ENCODE data around the gene HLA-DOA.

Gene HLA-DOA

DNA sequence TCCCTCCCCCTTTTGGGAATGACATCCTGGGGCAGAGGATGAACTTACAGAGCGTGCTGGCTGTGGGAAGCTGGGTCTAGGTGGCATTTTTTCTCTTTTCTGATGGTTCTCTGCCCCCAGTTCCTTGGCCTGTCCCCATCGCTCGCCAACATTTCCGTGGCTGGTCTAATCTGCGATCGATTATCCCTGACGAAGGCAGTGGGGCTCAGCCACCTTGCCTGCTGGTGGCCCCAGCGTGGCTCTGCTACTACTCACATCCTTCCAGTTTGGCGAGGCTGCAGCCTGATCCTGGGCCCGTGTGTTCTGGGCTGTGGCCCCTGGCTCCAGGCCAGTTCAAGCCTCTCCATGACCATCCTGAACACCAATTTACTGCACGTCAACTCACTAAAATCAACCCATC lies 6.4 kb upstream of the HLA-DOA start:
- no peak for DNase-seq

- DNase-seq = peak; percentile 76 to 87
These were observed 5.6 kb upstream of the HLA-DOA start for GRCh38 chr6:33014841-33015634.

DNA sequence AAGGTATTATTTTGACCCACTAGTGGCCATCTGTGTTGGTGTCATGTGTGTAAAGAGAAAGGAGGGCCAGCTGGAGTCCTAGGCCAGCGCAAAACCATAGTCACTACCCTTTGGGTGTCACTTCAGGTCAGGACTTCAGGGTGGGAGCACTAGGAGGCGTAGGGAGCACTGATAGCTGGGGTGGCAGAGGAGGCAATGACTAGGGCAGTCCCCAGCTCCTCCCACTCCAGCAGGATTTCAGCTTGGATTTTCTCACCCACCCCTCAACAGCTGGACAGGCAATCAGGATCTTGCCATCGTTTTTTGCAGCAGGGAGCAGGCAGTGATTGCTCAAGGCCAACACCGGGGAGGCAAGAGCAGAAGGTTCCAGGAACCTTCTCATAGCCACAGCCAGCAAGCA lies 4.2 kb upstream of the HLA-DOA start:
- DNase-seq = no peak

DNA sequence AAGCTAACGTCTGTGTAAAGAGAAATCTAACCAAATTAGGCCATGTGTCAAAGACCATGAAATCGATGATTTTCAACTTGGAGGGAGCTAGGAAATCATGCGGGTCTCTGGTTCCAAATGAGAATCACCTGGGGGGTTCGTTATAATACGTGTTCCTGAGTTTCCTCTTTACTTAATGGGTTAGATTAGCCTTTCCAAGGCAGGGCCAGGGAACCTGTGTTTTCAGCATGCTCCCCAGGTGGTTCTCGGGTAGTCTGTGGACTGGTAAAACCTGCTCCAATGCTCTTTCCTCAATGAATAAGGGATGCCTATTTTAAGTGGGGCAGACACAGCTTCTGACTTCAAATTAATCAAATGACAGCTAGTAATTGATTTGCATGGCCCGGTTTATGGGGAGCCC lies 965 bp upstream of the HLA-DOA start:
- DNase-seq = no peak

GRCh38 chr6:33007831-33008400 lies 1.5 kb downstream of the HLA-DOA start:
- DNase-seq = no peak

- DNase-seq = no peak
These were observed 4.5 kb downstream of the HLA-DOA start for GRCh38 chr6:33004940-33005339.

DNA sequence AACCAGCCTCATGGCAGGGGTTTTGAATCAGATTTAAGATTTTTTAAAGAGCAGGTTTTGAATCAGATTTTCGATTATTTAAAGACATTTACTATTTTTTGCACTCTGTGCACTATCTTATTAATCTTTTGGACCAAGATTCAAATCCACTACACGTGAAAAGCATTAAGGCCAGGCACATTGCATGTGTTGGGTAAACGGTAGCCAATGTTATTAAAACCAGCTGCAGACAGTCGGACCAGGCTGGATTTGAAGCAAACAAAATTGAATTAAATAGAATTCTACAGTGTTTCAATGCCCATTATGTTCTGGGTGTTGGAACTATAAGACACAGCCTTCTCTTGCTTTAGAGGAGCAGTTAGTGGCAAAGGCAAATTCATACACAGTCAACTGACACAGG lies 7.7 kb downstream of the HLA-DOA start:
- DNase-seq = no peak

- peak; percentile 27 to 36 for DNase-seq
These were observed 9.3 kb downstream of the HLA-DOA start for GRCh38 chr6:33000055-33000454.

DNA sequence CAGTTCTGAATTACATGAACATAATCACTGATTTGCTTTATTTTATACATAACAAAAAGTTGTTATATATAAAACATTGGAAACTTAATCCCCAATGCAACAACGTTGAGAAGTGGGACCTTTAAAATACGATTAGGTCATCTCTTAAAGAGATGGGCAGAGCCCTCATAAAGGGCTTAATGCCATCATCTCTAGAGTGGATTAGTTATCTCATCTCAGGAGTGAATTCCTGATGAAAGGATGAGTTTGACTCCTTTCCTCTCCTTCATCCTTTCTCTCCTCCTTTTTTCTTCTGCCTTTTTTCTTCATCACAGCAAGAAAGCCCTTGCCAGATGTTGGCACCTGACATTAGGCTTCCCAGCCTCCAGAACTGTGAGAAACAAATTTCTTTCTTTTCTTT lies 13.9 kb downstream of the HLA-DOA start:
- no peak for DNase-seq

GRCh38 chr6:32993363-32993973 lies 15.9 kb downstream of the HLA-DOA start:
- no peak for DNase-seq

DNA sequence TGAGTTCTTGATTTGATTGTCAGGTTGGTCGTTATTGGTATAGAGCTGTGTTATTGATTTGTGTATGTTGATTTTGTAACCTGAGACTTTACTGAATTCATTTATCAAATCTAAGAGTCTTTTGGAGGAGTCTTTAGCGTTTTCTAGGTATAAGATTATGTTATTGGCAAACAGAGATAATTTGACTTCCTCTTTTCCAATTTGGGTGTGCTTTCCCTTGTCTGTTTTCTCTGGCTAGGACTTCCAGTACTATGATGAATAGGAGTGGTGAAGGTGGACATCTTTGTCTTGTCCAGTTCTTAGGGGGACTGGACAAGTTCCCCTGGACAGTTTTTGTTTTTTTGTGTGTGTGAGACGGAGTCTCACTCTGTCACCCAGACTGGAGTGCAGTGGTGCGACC lies 17.4 kb downstream of the HLA-DOA start:
- no peak for DNase-seq

GRCh38 chr6:32989368-32989767 lies 20.0 kb downstream of the HLA-DOA start:
- DNase-seq = no peak

DNA sequence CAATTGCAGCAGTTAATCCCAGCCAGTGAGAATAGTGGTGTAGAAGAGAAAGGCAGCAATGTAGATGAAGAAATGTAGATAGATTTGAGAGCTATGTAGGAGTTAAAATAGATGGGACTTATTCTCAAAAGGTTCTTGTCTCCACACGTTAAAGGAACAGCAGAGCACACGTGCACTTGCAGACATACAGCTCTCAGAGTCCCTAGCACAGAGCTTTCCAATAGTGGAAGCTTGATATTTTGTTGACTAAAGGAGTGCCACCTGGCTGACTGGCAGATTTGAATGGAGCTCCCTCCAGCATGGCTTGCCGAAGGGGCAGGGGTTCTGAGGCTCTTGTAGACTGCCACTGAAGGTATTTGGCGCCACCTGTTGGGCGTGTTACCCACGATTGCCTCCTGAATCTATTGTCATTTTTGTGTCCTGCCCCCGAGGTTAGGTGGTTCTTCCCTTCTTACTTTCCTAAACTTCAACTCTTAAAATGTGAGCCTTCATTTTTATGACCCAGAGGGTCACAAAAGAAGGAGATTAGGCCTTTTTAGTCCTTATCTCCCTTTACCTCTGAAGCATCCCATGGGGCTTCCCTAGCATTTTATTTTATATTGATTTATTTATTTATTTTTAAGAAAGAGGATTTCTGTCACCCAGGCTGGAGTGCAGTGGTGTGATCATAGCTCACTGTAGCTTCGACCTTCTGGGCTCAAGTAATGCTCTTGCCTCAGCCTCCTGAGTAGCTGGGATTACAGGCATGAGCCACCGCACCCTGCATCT lies 24.6 kb downstream of the HLA-DOA start:
- DNase-seq = peak; percentile 87 to 90

DNA sequence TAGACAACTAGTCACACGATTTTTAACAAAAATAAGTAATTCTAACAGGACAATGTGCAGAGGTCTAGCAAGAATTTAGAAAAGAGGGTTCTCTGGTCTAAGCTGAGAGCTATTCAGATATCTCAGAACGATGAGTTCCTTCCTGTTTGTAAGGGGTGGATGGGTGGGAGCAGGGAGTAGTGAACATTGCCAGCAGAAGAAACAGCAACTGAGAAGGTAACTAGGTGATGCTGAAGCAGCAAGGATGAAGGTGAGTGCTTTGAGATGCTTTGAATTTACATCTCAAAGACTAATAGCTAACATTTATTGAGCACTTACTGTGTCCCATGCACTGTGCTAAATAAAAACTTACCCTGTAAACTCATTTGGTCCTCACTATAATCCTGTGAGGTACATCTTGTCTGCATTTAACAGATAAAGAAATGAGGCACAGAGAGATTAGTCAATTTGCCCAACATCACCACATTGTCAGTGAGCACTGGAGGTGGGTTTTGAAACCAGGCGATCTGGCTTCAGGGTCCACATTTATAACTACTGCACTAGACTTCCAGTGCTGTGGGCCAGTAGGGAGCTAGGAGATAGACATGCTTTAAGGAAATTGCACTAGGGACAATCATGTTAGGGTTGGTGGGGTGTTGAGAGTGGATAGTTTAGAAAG lies 25.3 kb downstream of the HLA-DOA start:
- DNase-seq = no peak

DNA sequence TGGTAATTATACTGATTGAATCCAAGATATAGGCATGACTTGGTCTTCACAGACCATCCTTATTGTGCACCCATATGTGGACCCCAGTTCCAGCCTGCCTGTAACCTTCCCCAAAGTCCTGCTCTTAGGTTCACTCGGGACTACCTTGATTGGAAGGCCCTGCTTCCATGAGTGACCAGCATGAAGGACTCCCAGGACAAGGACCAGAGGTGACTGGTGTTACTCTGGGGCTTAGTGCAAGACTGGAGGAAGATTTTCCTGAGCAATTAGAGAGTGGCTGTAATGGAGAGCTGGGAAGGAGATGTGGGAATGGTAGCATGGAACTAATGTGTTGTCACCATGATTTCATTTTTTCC lies 25.9 kb downstream of the HLA-DOA start:
- DNase-seq = no peak

- DNase-seq = no peak
These were observed 26.5 kb downstream of the HLA-DOA start for GRCh38 chr6:32982702-32983492.

DNA sequence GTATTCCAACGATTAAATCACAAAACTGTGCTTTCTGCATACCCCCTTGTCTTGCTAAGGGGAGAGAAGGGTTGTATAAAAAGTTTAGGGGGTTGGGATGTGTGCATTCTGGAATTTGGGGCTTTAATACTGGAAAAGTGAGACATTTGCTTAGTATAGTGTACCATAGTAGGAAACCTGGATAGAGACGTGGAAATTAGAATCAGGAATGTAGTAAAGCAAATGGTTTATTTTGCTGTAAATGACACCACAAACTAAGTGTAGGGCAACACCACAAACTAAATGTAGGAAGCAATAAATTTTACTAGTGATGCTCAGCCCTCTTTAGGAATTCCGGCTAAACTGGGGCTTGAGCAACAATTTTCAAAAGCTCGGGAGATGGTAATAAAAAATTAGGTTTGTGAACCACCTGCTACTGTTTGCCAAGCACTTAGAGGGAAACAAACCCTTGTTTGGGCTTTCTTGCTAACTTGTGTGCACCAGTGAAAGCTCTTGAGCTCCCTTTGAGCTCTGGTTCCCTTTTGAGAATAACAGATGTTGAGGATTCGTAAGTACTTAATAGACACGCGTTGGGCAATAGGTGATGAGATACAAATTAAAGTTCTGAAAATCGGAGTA lies 27.2 kb downstream of the HLA-DOA start:
- DNase-seq = no peak

DNA sequence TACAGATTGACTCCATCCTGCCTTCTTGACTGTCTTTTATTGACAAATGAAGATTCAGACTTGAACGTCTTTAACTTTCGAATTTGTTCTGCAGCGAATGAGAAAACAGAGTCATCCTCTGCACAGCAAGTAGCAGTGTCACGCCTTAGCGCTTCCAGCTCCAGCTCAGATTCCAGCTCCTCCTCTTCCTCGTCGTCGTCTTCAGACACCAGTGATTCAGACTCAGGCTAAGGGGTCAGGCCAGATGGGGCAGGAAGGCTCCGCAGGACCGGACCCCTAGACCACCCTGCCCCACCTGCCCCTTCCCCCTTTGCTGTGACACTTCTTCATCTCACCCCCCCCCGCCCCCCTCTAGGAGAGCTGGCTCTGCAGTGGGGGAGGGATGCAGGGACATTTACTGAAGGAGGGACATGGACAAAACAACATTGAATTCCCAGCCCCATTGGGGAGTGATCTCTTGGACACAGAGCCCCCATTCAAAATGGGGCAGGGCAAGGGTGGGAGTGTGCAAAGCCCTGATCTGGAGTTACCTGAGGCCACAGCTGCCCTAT lies 28.8 kb downstream of the HLA-DOA start:
- no peak for DNase-seq

- no peak for DNase-seq
These were observed 29.5 kb downstream of the HLA-DOA start for GRCh38 chr6:32979720-32980487.

- no peak for DNase-seq
These were observed 31.5 kb downstream of the HLA-DOA start for GRCh38 chr6:32977953-32978324.
